Measurements from ENCODE around the gene CDH4. TPM values are rescaled to one million over a fixed set of nuclear protein-coding genes. Genes with fewer than 3 reads are reported as not detected.

Gene CDH4
- total and polyA plus RNA-seq, 2 donors (not counting 1 experiment from before 2014, with no cell fraction given) = not detected

DNA sequence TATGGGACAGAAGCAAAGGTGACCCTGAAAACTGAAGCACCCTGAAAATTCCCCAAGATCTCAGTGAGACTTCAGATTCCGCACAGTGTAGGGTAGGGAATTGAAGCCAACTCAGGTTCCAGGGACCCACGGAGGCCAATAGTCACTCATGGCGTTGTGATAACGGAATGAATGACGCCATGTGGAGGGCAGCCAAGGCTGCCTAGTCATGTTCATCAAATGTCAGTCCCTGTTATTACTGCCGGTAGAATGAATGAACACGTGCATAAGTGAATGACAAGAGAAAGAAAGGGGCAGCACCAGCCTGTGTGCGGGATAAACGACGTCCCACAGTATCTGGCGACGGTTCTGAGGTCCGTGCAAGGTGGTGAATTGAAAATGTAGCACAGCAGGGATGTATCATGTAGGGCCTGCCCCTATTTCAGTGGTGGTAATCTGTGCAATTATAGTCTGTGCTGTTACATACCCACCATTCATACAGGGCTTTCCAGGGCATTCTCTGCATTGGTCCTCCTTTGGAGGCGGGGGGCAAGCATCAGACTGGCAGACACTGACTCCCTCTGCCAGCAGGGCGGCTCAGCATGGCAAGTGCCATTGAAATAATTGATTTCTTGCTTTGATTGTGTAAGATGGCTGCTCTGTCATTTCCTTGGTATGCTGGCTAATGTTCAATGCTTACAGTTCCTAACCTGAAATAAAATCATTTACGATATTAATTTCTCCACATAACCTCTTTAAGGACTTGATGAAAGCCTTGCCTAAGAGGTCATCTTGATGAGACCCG is 386.9 kb downstream of the CDH4 start:
- Mint-ChIP-seq H3K4me3 (no peak overlapping the region), H3K4me1 (no peaks in the 10 kb centered on the region), H3K27ac (no peak overlapping the region), H3K9me3 (ENCODE audit: insufficient read depth) (peaks cover 3% of the 10 kb centered on the region), H3K27me3 (no peaks in the 10 kb centered on the region)
- Histone ChIP-seq H3K36me3 (replicated peaks in 1 of 2; ENCODE audit: control extremely low read depth in 1 of 2, control insufficient read depth in 1 of 2, extremely low read depth in 1 of 2, insufficient read depth in 2 of 2, low read length in 1 of 2) (no peaks in the 10 kb centered on the region), H3K79me2 (ENCODE audit: control insufficient read depth, insufficient read depth, low read length) (no peaks in the 10 kb centered on the region), H3K27me3 (replicated peaks in 1 of 4; ENCODE audit: control extremely low read depth in 1 of 4, control insufficient read depth in 3 of 4, insufficient read depth in 4 of 4, low read length in 3 of 4) (no peaks in the 10 kb centered on the region), H3K4me1 (ENCODE audit: control insufficient read depth in 2 of 2, insufficient read depth in 2 of 2, low read length in 2 of 2) (no peaks in the 10 kb centered on the region), H3K4me3 (ENCODE audit: control extremely low read depth in 1 of 5, extremely low read depth in 1 of 5, insufficient read depth in 1 of 5, low read depth in 2 of 5, low read length in 4 of 5) (no peak overlapping the region), H3K27ac (ENCODE audit: low read length in 2 of 2) (no peak overlapping the region), H3K4me2 (replicated peaks; ENCODE audit: low read depth, low read length, poor library complexity, severe bottlenecking) (no peak overlapping the region), H3K9me3 (ENCODE audit: control extremely low read depth in 1 of 3, control insufficient read depth in 2 of 3, insufficient read depth in 1 of 3, low read length in 2 of 3) (peaks cover 0 to 41% (median 0%) of the 10 kb centered on the region in 3 donors), H3K9ac (ENCODE audit: low read length) (no peak overlapping the region), H4K20me1 (ENCODE audit: control insufficient read depth, insufficient read depth, low read length, poor library complexity, severe bottlenecking) (no peaks in the 10 kb centered on the region), H2AFZ (ENCODE audit: insufficient read depth, low read depth, low read length, poor library complexity, severe bottlenecking) (no peak overlapping the region)
- 96% methylated on average over 13 of the region's 17 CpGs for WGBS (ENCODE audit: insufficient coverage)
- ATAC-seq (ENCODE audit: low read depth) = no peak
- ChIA-PET CTCF (no interaction called here), POLR2A (no interaction called here)
- intact Hi-C loops (cut with micrococcal nuclease) = no loop called here
- no peak for DNase-seq
- TF ChIP-seq, protein P1, sequence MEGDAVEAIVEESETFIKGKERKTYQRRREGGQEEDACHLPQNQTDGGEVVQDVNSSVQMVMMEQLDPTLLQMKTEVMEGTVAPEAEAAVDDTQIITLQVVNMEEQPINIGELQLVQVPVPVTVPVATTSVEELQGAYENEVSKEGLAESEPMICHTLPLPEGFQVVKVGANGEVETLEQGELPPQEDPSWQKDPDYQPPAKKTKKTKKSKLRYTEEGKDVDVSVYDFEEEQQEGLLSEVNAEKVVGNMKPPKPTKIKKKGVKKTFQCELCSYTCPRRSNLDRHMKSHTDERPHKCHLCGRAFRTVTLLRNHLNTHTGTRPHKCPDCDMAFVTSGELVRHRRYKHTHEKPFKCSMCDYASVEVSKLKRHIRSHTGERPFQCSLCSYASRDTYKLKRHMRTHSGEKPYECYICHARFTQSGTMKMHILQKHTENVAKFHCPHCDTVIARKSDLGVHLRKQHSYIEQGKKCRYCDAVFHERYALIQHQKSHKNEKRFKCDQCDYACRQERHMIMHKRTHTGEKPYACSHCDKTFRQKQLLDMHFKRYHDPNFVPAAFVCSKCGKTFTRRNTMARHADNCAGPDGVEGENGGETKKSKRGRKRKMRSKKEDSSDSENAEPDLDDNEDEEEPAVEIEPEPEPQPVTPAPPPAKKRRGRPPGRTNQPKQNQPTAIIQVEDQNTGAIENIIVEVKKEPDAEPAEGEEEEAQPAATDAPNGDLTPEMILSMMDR (IDR thresholded peaks at IDR 0.05) = no peak
- no peak for TF ChIP-seq EZH2 (IDR thresholded peaks at IDR 0.05; ENCODE audit: borderline replicate concordance, insufficient read depth, low read depth, low read length, poor library complexity, severe bottlenecking)

DNA sequence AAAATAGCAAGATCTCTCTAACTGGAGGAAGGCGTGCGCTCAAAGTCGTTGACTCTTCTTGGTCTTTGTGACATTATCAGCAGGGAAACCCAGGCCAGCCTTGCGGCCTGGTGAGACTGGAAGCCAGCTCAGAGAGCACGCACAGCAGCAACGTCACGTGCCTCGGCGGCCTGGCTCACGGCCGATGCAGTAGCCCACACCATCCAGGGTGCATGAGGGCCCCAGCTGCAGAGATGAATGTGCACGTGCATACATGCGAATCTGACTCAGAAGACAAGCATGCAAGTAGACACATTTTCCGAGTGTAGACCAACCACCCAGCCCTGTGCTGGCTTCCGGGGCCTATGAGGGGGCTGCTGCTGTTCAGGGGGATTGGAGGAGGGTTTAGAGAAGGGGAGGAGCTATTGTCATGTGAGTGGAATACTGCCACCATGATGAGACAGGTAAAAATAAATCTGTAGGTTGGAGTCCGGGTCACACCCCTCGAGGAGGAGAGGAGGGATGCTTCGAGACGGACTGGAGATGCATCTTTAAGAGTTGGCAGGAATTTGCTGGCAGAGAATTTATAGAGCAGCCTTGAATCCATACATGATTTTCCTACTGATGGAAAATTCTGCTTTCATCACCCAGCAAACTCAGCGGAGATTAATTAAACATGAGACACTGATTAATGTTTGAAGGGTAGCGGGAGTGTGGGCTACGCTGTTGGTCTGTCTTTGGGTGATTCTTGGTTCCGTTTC is 388.2 kb downstream of the CDH4 start:
- WGBS (ENCODE audit: insufficient coverage) = 85% methylated on average over 19 of the region's 23 CpGs
- no peak overlapping the region for H3K4me3 ChIP-seq (ENCODE audit: control extremely low read depth in 1 of 5, extremely low read depth in 1 of 5, insufficient read depth in 1 of 5, low read depth in 2 of 5, low read length in 4 of 5)

More for the DNA sequence above, 388.2 kb downstream of the CDH4 start:
- no peak overlapping the region for H3K4me3 Mint-ChIP-seq
- no peak for TF ChIP-seq EZH2 (IDR thresholded peaks at IDR 0.05; ENCODE audit: borderline replicate concordance, insufficient read depth, low read depth, low read length, poor library complexity, severe bottlenecking)
- TF ChIP-seq, protein P1 (IDR thresholded peaks at IDR 0.05) = no peak
- no peak overlapping the region for H3K27ac ChIP-seq (ENCODE audit: low read length in 2 of 2)
- no peaks in the 10 kb centered on the region for H3K4me1 ChIP-seq (ENCODE audit: control insufficient read depth in 2 of 2, insufficient read depth in 2 of 2, low read length in 2 of 2)
- H4K20me1 ChIP-seq (ENCODE audit: control insufficient read depth, insufficient read depth, low read length, poor library complexity, severe bottlenecking) = no peaks in the 10 kb centered on the region
- no peak overlapping the region for H2AFZ ChIP-seq (ENCODE audit: insufficient read depth, low read depth, low read length, poor library complexity, severe bottlenecking)
- POLR2A ChIA-PET = no interaction called here
- H3K9me3 ChIP-seq (ENCODE audit: control extremely low read depth in 1 of 3, control insufficient read depth in 2 of 3, insufficient read depth in 1 of 3, low read length in 2 of 3) = peaks cover 0 to 47% (median 0%) of the 10 kb centered on the region in 3 donors
- no peaks in the 10 kb centered on the region for H3K27me3 ChIP-seq (replicated peaks in 1 of 4; ENCODE audit: control extremely low read depth in 1 of 4, control insufficient read depth in 3 of 4, insufficient read depth in 4 of 4, low read length in 3 of 4)
- H3K36me3 ChIP-seq (replicated peaks in 1 of 2; ENCODE audit: control extremely low read depth in 1 of 2, control insufficient read depth in 1 of 2, extremely low read depth in 1 of 2, insufficient read depth in 2 of 2, low read length in 1 of 2) = no peaks in the 10 kb centered on the region
- H3K4me2 ChIP-seq (replicated peaks; ENCODE audit: low read depth, low read length, poor library complexity, severe bottlenecking) = no peak overlapping the region
- H3K27ac Mint-ChIP-seq = no peak overlapping the region
- H3K79me2 ChIP-seq (ENCODE audit: control insufficient read depth, insufficient read depth, low read length) = no peaks in the 10 kb centered on the region
- intact Hi-C loops (cut with micrococcal nuclease) = no loop called here
- CTCF ChIA-PET = no interaction called here
- peaks cover 3% of the 10 kb centered on the region for H3K9me3 Mint-ChIP-seq (ENCODE audit: insufficient read depth)
- no peaks in the 10 kb centered on the region for H3K27me3 Mint-ChIP-seq
- ATAC-seq (ENCODE audit: low read depth) (no peak), DNase-seq (no peak)
- H3K9ac ChIP-seq (ENCODE audit: low read length) = no peak overlapping the region
- no peaks in the 10 kb centered on the region for H3K4me1 Mint-ChIP-seq

Measured in B cell (primary cell).